Adrenal gland (tissue), 12 donors: ENCODE measurements around the gene METRNL. TPM values are rescaled to one million over a fixed set of nuclear protein-coding genes. Genes with fewer than 3 reads are reported as not detected.

ENCODE experiments used
- DNase-seq, 7 donors: peaks; one replicate each; pipeline ENCODE4 v3.0.0-alpha.2; 2019 to 2020
- H3K27ac ChIP-seq, 5 donors: fragments of 200-600 bp; sonication (generic) in 4 of 5; 1 replicate in 3 of 5; 2 replicates in 2 of 5; pipeline versions ENCODE4 v1.5.1 to v1.8.0; 2016 to 2020; ENCODE audit warnings: mild to moderate bottlenecking in 1 of 5
- H3K27me3 ChIP-seq: fragments of 200-600 bp; 2 replicates; pipeline ENCODE4 v1.8.0; 2021
- H3K36me3 ChIP-seq, 2 donors: fragments of 200-600 bp; replicated peaks in 1 of 2; 1 replicate in 1 of 2; 2 replicates in 1 of 2; pipeline versions ENCODE4 v1.5.1 to v1.8.0; 2018 to 2022
- H3K4me1 ChIP-seq, 2 donors: fragments of 200-600 bp; replicated peaks in 1 of 2; 1 replicate in 1 of 2; 2 replicates in 1 of 2; pipeline versions ENCODE4 v1.5.1 to v1.8.0; 2018 to 2021
- H3K4me3 ChIP-seq, 4 donors: fragments of 200-600 bp; sonication (generic) in 3 of 4; one replicate each; pipeline ENCODE4 v1.5.1; 2016 to 2018
- H3K9me3 ChIP-seq, 3 donors: fragments of 200-600 bp; sonication (generic) in 1 of 3; replicated peaks in 1 of 3; 1 replicate in 2 of 3; 2 replicates in 1 of 3; pipeline versions ENCODE4 v1.5.1 to v1.8.0; 2016 to 2021
- POLR2A ChIP-seq, 2 donors: fragments of 450-650 bp; IDR thresholded peaks; one replicate each; pipeline ENCODE4 v1.6.1; 2017; ENCODE audit warnings: antibody characterized with exemption in 2 of 2, mild to moderate bottlenecking in 2 of 2, moderate library complexity in 1 of 2
- WGBS, 4 donors: extraction: QIAGEN DNeasy Blood & Tissue Kit in 2 of 4; methylation state at CpG; one replicate each; pipeline versions ENCODE4 v1.1.5 to v1.1.7; 2013 to 2017; 5-methylcytosine and 5-hydroxymethylcytosine counted together
- intact Hi-C, 2 donors: fragments of 100-400 bp; cut with DNase I; formaldehyde crosslinking; loops; one replicate each; pipeline versions ENCODE4 v1.14.1 to v1.15.0; 2022 to 2023
- polyA plus RNA-seq, 3 donors: library from polyadenylated mRNA; stranded (reverse); fragments of 200-250 nt in 2 of 3; fragments of 350-450 nt in 1 of 3; fragmentation: Illumina TruSeq in 1 of 3; extraction: RNeasy Lipid Tissue Mini Kit (QIAGEN cat#74804) in 1 of 3; gene quantifications; one replicate each; pipeline ENCODE4 v1.2.3, GENCODE V29; 2013 to 2014
- total RNA-seq, 9 donors: library from RNA; depleted of rRNA in 4 of 9; stranded (reverse); fragments of >200 nt in 4 of 9; fragments of 120-200 nt in 1 of 9; fragmentation: NEBNext Ultra II Directional in 1 of 9; extraction: Animal tissue kit (Norgen Biotek cat#: 25700) in 1 of 9; gene quantifications; one replicate each; pipeline versions ENCODE4 v1.1.0 to v1.2.4, GENCODE V29; 2013 to 2023
- TF ChIP-seq, protein P1 (sequence below), 6 experiments: fragments of 450-650 bp in 4 of 6; fragments of 200-600 bp in 2 of 6; sonication (generic) in 1 of 6; IDR thresholded peaks; 1 replicate in 5 of 6; 2 replicates in 1 of 6; pipeline versions ENCODE4 v1.5.1 to v1.8.0; 2016 to 2021; ENCODE audit warnings: antibody characterized with exemption in 6 of 6, mild to moderate bottlenecking in 2 of 6, moderate library complexity in 1 of 6
- donor health status: healthy with polysubstance abuse.
- donor health status: Bipolar disorder and iron deficiency.
- donor health status: DM: yes; HTN: yes; CAD: no.
- donor health status: DM: no; HTN: no; CAD: no.
- donor health status: DM: no; HTN: no; CAD: no.
- donor health status: DM: yes; HTN: yes; CAD: no.

Gene METRNL
- total and polyA plus RNA-seq, 12 donors = 1.9 to 72.7 (median 25.9) TPM

GRCh38 chr17:83073389-83074063, 5.9 kb upstream of the METRNL start:
- no peak for TF ChIP-seq POLR2A (IDR thresholded peaks at IDR 0.05)
- TF ChIP-seq, protein P1, sequence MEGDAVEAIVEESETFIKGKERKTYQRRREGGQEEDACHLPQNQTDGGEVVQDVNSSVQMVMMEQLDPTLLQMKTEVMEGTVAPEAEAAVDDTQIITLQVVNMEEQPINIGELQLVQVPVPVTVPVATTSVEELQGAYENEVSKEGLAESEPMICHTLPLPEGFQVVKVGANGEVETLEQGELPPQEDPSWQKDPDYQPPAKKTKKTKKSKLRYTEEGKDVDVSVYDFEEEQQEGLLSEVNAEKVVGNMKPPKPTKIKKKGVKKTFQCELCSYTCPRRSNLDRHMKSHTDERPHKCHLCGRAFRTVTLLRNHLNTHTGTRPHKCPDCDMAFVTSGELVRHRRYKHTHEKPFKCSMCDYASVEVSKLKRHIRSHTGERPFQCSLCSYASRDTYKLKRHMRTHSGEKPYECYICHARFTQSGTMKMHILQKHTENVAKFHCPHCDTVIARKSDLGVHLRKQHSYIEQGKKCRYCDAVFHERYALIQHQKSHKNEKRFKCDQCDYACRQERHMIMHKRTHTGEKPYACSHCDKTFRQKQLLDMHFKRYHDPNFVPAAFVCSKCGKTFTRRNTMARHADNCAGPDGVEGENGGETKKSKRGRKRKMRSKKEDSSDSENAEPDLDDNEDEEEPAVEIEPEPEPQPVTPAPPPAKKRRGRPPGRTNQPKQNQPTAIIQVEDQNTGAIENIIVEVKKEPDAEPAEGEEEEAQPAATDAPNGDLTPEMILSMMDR (IDR thresholded peaks at IDR 0.05) = no peak
- Histone ChIP-seq H3K4me3 (no peak overlapping the region), H3K27ac (no peak overlapping the region), H3K36me3 (no peaks in the 10 kb centered on the region), H3K9me3 (no peaks in the 10 kb centered on the region), H3K27me3 (no peaks in the 10 kb centered on the region), H3K4me1 (peaks cover 0 to 4% of the 10 kb centered on the region in 2 donors)
- 47 to 68% (median 66%) methylated on average over 2 to 32 of the region's 32 CpGs for WGBS, 4 donors
- intact Hi-C loops = no loop called here
- DNase-seq = no peak

DNA sequence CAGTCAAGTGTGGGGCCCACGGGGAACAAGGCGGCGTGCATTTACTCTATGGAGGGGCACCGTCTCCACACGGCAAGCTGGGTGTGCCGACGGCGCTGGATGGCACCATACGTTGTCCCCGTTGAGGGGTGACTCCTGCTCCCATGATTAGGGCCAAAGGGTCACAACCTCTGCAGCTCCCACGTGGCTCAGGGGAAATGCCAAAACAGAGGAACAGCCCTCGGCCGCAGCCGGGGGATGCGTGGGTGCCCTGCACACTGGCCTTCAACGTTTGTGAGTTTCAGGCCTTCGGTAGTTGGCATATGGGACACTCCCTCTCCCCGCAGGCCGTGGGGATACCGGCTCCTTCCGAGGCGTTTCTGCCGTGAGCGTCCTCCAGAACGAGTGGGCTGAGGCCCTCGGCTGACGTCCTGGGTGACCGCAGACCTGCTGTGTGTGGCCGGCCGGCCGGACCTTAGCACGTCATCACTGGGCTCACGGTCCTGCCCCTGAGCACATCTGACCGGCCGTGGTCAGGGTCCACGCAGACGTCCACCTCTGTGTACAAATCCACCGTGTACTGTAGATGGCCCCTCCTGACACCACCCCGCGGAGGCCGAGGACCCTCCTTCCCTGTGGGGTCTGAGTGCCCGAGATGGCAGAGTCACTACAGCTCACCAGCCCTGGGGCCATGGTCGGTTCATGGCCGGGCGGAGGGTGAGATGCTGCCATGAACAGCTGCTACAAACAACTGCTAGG, 4.8 kb upstream of the METRNL start:
- H3K4me3 ChIP-seq = no peak overlapping the region
- H3K9me3 ChIP-seq = no peaks in the 10 kb centered on the region
- peak overlapping the region in 1 of 5 donors; percentile 45 for H3K27ac ChIP-seq
- no peaks in the 10 kb centered on the region for H3K27me3 ChIP-seq
- H3K4me1 ChIP-seq = peaks cover 0 to 10% of the 10 kb centered on the region in 2 donors
- 87 to 91% (median 89%) methylated on average over 26 to 45 of the region's 45 CpGs for WGBS, 4 donors
- no peak for DNase-seq
- no peaks in the 10 kb centered on the region for H3K36me3 ChIP-seq
- TF ChIP-seq POLR2A (IDR thresholded peaks at IDR 0.05) = no peak
- TF ChIP-seq, protein P1 (IDR thresholded peaks at IDR 0.05) = no peak
- intact Hi-C loops = no loop called here

GRCh38 chr17:83075270-83075880, 4.0 kb upstream of the METRNL start:
- 71 to 79% (median 72%) methylated on average over 17 to 21 of the region's 21 CpGs for WGBS, 4 donors
- DNase-seq = peak in 4 of 7 donors; percentile 52 to 75 (median 68)
- intact Hi-C loops = no loop called here
- Histone ChIP-seq H3K27ac (peak overlapping the region in 1 of 5 donors; percentile 45), H3K4me1 (peaks cover 0 to 10% of the 10 kb centered on the region in 2 donors), H3K9me3 (no peaks in the 10 kb centered on the region), H3K27me3 (no peaks in the 10 kb centered on the region), H3K36me3 (no peaks in the 10 kb centered on the region), H3K4me3 (no peak overlapping the region)
- TF ChIP-seq, protein P1 (IDR thresholded peaks at IDR 0.05) = no peak
- TF ChIP-seq POLR2A (IDR thresholded peaks at IDR 0.05) = no peak

DNA sequence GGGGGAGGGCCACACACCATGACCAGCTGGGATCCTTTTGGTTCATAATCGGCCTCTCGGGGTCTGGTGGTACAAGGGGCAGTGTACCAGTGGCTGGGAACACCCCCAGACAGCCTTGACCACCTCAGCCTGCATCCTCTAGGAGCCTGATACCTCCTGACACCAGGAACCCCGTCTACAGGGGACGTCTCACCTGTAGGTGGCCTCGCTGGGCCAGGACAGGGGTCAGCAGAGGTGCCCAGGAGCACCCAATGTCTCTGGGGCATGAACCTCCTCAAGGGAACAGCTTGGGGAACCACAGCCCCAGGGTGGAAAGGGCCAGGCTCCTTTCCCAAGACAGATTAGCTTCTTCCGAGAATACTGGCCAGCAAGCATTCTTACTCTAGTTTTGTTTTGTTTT, 2.5 kb upstream of the METRNL start:
- Histone ChIP-seq H3K4me3 (no peak overlapping the region), H3K4me1 (peaks cover 0 to 17% of the 10 kb centered on the region in 2 donors), H3K9me3 (no peaks in the 10 kb centered on the region), H3K36me3 (no peaks in the 10 kb centered on the region), H3K27me3 (no peaks in the 10 kb centered on the region), H3K27ac (no peak overlapping the region)
- intact Hi-C loops = no loop called here
- no peak for TF ChIP-seq POLR2A (IDR thresholded peaks at IDR 0.05)
- TF ChIP-seq, protein P1 (IDR thresholded peaks at IDR 0.05) = peak in 1 of 6 experiments; percentile 12
- WGBS, 4 donors = 45 to 79% (median 74%) methylated on average over 1 to 6 of the region's 6 CpGs
- DNase-seq = no peak
